Stimulated activated CD4-positive, alpha-beta T cell treated with anti-CD3 and anti-CD28 coated beads, Interleukin-4, amount 100 ng/mL, for 24 hours (primary cell): ENCODE data around the gene GRHL1.

ENCODE experiments used
- DNase-seq: peaks from one replicate; pipeline ENCODE4 v3.0.0-alpha.2; 2020

GRHL1 gene

GRCh38 chr2:9974343-9974742, 22.9 kb downstream of the GRHL1 start:
- no peak for DNase-seq

DNA sequence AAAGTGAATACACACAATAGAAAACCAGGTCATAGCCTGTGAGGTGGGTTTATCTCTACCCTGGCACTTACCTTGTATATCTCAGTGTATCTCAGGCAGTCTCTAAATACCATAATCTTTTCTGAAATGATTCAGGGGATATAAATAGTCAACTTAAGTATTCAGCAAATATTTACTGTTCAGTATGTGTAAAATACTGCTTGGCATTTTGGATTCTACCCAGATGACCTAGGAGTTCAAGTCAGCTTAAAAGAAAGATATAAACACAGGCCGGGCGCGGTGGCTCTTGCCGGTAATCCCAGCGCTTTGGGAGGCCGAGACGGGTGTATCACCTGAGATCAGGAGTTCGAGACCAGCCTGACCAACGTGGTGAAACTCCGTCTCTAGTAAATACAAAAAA, 23.8 kb downstream of the GRHL1 start:
- DNase-seq, result no peak

- DNase-seq, result peak; percentile 43
Observed at GRCh38 chr2:9975805-9976447, 24.4 kb downstream of the GRHL1 start.

- DNase-seq, result no peak
Observed at GRCh38 chr2:9979977-9980376, 28.5 kb downstream of the GRHL1 start.

GRCh38 chr2:9980520-9980919, 29.0 kb downstream of the GRHL1 start:
- no peak for DNase-seq

DNA sequence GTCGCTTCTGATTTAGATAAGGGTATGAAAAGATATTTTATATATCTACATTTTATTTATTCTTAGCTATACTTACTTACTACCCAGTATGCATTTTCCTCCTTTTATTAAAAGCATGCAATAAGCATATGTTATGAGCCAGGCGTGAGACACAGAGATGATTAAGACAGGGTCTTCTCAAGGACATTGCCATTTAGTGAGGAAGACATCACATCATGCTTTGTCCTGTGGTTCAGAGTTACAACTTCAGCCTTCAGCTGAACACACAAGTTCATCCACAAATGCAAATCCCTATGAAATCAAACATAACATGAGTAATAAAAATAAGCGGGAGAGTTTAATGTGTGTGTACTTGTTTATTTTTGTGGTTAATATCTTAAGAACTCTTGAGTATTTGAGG, 30.2 kb downstream of the GRHL1 start:
- DNase-seq, result no peak

DNA sequence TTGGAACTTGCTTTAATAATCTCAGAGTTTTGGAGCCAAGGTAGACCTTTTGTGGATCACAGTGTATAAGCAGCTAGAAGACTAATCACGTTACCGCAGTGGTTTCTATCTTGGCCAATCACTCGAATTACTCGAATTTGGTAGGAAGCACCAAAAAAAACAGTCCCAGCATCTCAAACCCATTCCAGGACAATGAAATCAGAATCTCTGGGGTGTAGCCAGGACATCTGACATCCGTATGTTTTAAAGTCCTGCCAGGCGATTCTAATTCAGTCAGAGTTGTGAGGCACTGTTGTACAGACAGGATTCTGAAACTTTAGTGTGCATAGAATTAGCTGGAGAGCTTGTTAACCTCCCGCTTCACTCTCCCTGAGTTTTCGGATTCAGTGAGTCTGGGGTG, 30.8 kb downstream of the GRHL1 start:
- no peak for DNase-seq

GRCh38 chr2:9982891-9983290, 31.4 kb downstream of the GRHL1 start:
- DNase-seq, result no peak

DNA sequence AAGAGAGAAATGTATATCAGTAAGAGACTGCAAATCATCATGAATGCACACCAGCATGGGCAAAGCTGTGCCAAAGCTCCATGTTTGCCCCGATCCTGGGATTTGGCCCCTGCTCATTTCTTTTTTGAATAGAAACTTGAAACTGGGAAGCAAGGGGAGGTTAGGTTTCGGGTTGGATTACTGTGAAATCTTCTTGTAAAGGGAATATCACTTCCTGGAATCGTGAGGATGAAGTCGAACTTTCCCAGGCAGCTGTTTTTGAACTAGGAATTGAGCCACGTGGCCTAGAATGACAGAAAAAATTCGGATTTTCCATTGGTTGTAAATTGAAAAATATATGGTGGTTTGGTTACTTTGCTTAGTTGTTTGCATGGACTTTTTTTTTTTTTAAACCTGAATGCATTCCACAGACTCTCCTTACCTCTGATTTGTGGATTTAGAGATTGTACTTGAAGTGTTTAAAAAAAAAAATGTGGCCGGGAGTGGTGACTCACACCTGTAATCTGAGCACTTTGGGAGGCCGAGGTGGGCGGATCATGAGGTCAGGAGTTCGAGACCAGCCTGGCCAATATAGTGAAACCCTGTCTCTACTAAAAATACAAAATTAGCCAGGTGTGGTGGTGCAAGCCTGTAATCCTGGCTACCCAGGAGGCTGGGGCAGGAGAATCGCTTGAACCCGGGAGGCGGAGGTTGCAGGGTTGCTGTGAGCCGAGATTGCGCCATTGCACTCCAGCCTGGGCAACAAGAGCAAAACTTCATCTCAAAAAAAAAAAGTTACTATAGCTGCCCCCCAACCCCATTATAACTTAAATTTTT, 32.1 kb downstream of the GRHL1 start:
- DNase-seq, result no peak

DNA sequence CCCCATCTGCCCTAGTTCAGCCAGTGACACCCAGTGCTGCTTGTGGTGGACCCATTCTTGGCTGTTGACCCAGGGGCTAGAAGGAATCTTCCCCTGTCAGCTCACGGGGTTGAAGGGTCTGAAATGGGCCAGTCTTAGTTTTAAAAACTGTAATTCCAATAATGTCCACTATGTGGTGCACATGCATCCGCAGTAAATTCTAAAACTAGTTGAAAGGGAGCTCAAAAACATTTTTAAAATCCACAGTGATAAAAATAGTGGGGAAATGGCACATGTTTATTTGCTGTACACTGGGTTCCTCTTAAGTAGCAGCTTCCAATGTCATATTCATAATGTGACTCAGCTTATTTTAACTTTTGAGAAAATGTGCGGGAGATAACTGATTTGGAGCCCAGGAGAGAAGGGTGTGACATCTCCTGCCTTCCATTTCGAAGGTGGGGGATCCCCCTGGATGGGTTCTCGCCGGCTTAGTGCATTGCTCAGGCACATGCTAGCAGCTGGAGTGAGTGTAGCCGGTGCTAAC, 32.8 kb downstream of the GRHL1 start:
- DNase-seq, result peak; percentile 17

GRCh38 chr2:9984871-9985480, 33.5 kb downstream of the GRHL1 start:
- DNase-seq, result no peak

GRCh38 chr2:9985531-9986328, 34.2 kb downstream of the GRHL1 start:
- no peak for DNase-seq

DNA sequence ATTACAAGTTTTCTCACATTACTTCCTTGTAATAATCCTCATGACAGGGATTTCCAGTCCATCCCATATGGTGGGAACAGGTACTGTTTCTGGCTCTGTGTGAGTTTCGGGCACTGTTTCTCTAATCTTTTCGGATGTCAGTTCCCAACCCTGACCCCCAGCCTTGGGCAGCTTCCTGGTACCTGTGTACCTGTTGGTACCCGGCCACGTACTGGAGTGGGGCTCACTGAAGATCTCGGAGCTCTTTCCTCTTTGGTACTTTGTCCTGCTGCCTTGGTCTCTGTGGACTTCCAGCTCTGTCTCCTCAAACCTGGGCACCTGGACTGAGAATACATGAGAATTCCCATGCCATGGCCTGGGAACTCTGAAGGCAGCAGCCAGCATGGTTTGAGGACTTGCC, 36.8 kb downstream of the GRHL1 start:
- no peak for DNase-seq

DNA sequence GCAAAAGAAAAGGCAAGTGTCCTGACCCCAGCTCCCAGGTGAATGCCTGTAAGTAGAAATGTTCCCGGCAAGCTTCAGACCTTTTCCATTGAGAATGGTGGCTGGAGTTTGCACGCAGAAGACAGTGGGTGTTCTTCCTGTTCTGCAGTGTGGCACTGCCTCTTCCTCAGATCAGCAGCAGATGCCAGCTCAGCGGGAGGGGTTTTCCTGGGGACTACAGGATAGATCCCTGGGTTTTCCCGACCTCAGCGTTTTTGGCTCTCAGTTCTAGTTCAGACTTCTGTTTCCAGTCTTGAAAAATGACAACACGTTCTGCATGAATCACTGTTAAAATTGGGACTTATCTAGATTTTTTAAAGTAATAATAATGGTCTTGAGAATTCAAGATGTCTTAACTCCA, 39.2 kb downstream of the GRHL1 start:
- no peak for DNase-seq

GRCh38 chr2:9991221-9991620, 39.7 kb downstream of the GRHL1 start:
- no peak for DNase-seq

DNA sequence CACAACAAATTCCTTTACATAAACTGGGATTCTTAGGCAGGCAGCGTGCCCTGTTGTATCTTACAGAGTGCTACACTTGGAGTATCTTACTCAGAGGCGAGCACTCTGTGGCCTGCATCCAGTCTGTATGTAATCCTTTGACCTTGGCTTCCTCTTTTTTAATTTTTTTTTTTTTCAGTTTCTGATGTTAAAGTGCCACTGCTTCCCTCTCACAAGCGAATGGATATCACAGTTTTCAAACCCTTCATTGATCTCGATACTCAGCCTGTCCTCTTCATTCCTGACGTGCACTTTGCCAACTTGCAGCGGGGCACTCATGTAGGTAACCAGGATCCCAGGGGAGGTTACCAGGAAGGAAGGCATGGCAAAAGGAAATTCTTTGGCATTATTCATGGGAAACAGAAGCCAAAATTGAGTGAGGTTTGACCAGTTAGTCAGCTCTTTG, 40.4 kb downstream of the GRHL1 start:
- DNase-seq, result no peak

DNA sequence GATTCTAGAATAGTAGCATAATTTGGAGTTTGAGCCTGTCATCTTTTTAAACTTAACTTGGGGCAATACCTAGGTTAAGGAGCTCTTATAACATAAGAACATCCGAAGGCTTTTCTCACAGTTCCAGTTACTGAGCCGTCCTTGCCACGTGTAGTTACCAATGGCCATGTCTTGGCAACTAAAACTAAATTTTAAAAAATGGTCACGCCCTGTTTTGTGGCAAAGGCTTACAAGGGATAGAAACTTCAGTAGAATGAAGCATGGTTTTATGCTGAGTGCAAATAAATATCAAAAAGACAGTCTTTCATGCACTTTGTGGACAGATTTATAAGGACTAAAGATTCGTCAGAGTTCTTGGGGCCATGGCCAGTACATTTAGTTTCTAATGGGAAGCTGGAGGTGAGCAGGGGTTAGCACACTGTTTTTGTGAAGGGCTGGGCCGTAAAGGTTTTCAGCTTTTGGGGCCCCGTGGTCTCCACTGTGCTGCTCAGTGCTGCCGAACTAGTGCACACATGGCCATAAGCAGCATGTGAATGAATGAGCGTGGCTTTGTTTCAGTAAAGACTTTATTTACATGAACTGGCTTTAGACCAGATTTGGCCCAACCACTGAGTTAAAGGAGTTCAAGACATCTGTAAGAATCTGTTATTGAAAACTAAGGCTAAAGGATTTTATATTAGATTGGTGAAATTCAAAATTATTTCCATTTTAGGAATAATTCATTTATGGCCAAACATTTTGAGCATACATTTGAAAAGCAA, 41.1 kb downstream of the GRHL1 start:
- DNase-seq, result no peak

GRCh38 chr2:9993488-9994165, 42.1 kb downstream of the GRHL1 start:
- no peak for DNase-seq

DNA sequence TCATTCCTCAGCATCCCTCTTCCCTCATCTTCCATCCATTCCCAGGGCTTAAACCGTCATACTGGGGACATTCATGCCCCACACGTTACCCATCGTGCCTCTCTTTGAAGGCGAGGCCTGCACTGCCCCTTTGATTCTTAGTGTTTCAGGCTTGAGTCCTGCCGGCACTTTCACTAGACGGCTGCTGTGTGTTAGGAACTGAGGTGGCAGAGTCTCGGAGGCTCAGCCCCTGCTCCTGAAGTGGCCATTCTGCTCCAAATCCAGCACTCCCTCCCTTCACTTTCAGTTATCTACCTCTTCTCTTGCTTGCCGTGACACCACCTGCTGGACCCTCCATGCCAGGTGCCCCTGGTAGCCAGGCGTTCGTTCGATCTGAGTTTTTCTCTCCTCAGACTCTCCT, 43.0 kb downstream of the GRHL1 start:
- no peak for DNase-seq

DNA sequence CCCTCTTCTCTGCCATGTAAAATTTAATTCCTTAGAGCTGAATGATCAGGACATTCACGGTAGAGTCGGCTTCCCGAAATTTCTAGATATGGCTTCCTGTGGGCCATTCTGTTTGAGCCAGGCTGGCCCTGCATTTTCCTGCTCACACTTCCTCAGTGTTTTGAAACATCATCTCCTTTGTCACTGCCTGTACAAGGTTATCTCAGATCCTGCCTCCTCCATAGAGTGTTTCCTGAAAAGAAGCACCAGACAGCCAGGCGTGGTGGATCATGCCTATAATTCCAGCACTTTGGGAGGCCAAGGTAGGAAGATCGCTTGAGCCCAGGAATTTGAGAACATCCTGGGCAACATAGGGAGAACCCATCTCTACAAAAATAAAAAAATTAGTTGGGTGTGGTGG, 43.6 kb downstream of the GRHL1 start:
- DNase-seq, result no peak

GRCh38 chr2:9996321-9996720, 44.8 kb downstream of the GRHL1 start:
- DNase-seq, result no peak

DNA sequence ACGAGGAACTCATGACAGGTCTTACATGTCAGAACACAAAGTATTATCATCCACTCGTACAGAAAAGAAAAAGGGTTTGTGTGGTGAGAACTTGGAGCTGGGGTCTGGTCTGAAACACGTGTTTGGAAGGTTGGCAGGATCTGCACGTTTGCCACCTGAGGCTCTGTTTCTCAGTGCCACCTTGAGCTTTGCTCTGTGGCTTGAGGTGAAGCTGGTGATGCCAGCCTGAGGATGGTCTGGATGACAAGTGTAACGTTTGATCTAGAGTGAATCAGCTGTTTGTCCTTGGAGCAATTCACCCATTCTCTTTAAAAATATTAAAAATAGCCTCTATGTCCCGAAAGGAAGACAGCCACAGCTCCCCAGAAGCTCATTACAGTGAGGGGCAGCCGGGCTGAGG, 46.4 kb downstream of the GRHL1 start:
- no peak for DNase-seq
